Fibroblast of mammary gland (primary cell): Measurements from ENCODE around the gene BEGAIN.

Experiments
- DNase-seq: peaks from one replicate; pipeline ENCODE4 v3.0.0-alpha.2; 2010; ENCODE audit warnings: low read depth
- H3K4me3 ChIP-seq: 2 replicates; pipeline ENCODE4 v1.5.1; 2011; ENCODE audit warnings: low read depth, mild to moderate bottlenecking, low read length, moderate library complexity; ENCODE audit not compliant: control insufficient read depth
- TF ChIP-seq, protein P1 (sequence below): conservative IDR thresholded peaks from 2 replicates; pipeline ENCODE4 v1.5.1; 2011; ENCODE audit warnings: low read depth, low read length, inconsistent platforms; ENCODE audit not compliant: control insufficient read depth, insufficient read depth

Gene BEGAIN

DNA sequence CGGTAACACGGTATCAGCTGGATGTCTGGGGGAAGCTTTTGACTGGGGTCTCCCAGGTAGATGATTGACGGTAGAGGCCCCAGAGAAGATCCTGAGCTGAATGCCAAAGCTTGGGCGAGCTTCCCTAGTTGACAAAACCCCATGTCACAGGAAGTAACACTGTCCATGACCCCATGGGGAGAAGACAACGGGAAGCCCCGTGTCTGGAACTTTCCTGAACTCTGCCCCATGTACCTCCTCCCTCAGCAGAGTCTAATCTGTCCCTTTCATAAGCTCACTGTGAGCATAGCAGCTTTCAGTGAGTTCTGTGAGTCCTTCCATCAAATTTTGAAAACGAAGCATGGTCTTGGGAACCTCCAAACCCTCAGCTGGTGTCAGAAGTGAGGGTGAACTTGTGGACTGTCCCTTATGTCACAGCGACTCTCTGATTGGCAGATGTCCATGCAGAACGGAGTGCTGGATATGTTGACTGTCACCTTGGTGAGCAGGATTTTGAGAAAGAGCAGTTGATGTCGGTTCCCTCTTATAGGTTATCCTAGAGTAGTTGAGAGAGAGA lies 29.7 kb upstream of the BEGAIN start:
- TF ChIP-seq, protein P1, sequence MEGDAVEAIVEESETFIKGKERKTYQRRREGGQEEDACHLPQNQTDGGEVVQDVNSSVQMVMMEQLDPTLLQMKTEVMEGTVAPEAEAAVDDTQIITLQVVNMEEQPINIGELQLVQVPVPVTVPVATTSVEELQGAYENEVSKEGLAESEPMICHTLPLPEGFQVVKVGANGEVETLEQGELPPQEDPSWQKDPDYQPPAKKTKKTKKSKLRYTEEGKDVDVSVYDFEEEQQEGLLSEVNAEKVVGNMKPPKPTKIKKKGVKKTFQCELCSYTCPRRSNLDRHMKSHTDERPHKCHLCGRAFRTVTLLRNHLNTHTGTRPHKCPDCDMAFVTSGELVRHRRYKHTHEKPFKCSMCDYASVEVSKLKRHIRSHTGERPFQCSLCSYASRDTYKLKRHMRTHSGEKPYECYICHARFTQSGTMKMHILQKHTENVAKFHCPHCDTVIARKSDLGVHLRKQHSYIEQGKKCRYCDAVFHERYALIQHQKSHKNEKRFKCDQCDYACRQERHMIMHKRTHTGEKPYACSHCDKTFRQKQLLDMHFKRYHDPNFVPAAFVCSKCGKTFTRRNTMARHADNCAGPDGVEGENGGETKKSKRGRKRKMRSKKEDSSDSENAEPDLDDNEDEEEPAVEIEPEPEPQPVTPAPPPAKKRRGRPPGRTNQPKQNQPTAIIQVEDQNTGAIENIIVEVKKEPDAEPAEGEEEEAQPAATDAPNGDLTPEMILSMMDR = no peak

GRCh38 chr14:100615736-100616695 lies 28.8 kb upstream of the BEGAIN start:
- TF ChIP-seq, protein P1 = no peak
- H3K4me3 ChIP-seq = no peak overlapping the region
- DNase-seq = no peak

More for the DNA sequence above, 29.7 kb upstream of the BEGAIN start:
- DNase-seq = no peak
- H3K4me3 ChIP-seq = no peak overlapping the region

DNA sequence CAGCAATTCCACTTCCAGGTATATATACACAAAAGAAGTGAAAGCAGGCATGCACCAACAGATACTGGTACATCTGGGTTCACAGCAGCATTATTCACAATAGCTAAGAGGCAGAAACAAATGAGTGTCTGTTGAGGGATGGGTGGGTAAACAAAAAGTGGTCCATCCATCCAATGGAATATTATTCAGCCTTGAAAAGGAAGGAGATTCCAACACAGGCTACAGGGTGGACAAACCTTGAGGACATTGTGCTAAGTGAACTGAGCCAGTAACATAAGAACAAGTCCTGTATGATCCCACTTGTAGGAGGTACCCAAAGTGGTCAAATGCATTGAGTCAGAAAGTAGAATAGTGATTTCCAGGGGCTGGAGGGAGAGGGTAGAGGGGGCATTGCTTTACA lies 27.6 kb upstream of the BEGAIN start:
- no peak for DNase-seq
- no peak overlapping the region for H3K4me3 ChIP-seq
- TF ChIP-seq, protein P1 = no peak

DNA sequence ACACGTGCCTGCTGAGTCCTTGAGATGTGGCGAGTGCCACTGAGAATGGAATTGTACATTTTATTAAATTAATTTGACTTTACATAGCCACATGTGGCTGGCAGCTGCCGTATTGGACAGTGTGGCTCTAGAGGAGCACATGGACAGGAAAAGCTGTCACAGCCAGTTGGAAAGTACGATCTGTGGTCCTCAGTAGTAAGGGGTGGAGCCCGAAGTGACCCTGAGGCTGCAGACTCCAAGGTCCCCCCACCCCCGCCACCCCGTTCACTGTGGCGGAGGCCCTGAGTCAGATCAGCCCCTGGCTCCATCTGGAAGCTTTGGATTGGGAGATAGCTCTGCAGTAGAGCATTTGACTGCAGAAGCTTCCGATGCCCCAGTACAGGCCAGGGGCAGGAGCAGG lies 25.8 kb upstream of the BEGAIN start:
- TF ChIP-seq, protein P1 = no peak
- no peak for DNase-seq
- H3K4me3 ChIP-seq = no peak overlapping the region

DNA sequence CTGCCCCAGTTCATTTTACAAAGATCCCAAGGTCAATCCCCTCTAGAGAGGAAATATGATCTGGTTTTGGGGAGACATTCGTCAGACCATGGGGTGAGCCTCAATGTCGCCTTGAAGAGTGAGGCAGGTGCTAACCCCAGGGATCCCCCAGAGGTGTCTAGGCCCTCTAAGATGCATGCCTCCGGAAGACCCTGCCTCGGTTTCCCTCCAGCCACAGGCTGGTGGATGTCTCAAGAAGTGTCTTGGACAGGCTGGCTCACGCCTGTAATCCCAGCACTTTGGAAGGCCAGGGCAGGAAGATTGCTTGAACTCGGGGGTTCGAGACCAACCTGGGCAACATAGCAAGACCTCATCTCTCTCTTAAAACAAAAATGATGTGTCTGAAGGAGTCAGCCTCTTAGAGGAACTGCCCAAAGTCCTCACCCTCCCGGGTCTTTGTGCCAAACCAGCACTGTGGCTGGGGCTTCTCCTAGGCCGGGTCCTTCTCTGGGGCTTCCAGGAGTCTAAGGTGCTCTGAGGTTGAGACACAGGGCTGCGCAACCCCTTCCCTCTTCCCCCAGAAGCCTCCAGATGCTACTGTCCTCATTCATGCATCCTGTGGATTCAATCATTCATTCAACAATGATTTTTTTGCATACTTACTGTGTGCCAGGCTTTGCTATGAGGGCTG lies 24.7 kb upstream of the BEGAIN start:
- no peak for DNase-seq
- TF ChIP-seq, protein P1 = no peak
- H3K4me3 ChIP-seq = no peak overlapping the region

GRCh38 chr14:100610511-100611217 lies 23.4 kb upstream of the BEGAIN start:
- no peak overlapping the region for H3K4me3 ChIP-seq
- TF ChIP-seq, protein P1 = no peak
- DNase-seq = peak; percentile 13
